Osteocyte (in vitro differentiated cells): ENCODE results near the gene CREB5. TPM values are rescaled to one million over a fixed set of nuclear protein-coding genes. Genes with fewer than 3 reads are reported as not detected.

Experiments used
- DNase-seq: peaks from one replicate; pipeline ENCODE4 v3.0.0; 2021; ENCODE audit warnings: mixed read lengths; ENCODE audit not compliant: unreplicated experiment; ENCODE audit errors: extremely low spot score
- H3K27ac Mint-ChIP-seq: one replicate; pipeline ENCODE4 v1.8.0; 2021; ENCODE audit warnings: mild to moderate bottlenecking, mixed read lengths; ENCODE audit not compliant: unreplicated experiment
- H3K27me3 Mint-ChIP-seq: one replicate; pipeline ENCODE4 v1.8.0; 2021; ENCODE audit warnings: mixed read lengths; ENCODE audit not compliant: unreplicated experiment
- H3K36me3 Mint-ChIP-seq: one replicate; pipeline ENCODE4 v1.8.0; 2021; ENCODE audit warnings: mixed read lengths; ENCODE audit not compliant: unreplicated experiment
- H3K4me1 Mint-ChIP-seq: one replicate; pipeline ENCODE4 v1.8.0; 2021; ENCODE audit warnings: mixed read lengths; ENCODE audit not compliant: unreplicated experiment
- H3K4me3 Mint-ChIP-seq: one replicate; pipeline ENCODE4 v1.8.0; 2021; ENCODE audit warnings: mild to moderate bottlenecking, moderate library complexity, mixed read lengths; ENCODE audit not compliant: unreplicated experiment
- H3K9me3 Mint-ChIP-seq: one replicate; pipeline ENCODE4 v1.8.0; 2021; ENCODE audit warnings: mixed read lengths; ENCODE audit not compliant: unreplicated experiment
- CTCF ChIP-seq: fragments of 200-600 bp; sonication (generic); IDR thresholded peaks from 2 replicates; pipeline ENCODE4 v1.5.0; 2021; ENCODE audit warnings: antibody characterized with exemption, mild to moderate bottlenecking, moderate library complexity
- long read RNA-seq: library from polyadenylated mRNA; unstranded; transcript quantifications from one replicate; pipeline ENCODE4 v2.0.0, GENCODE V29; 2021
- total RNA-seq: library from RNA; stranded (reverse); gene quantifications from 2 replicates; pipeline ENCODE4 v1.2.1, GENCODE V29; 2021

CREB5 gene
- 6.5 and 7.5 TPM in 2 replicates for total RNA-seq
- long read RNA-seq, partial matches to known transcripts: 2 of 14 reads
- long read RNA-seq, other reads (novel, unspliced or antisense): 10 of 14 reads

GRCh38 chr7:28411876-28412662 is at the start of gene CREB5:
TSS of gene CREB5 (plus strand) at chr7:28412518. CDS start at chr7:28412915, 397 bp downstream.
- H3K4me1 Mint-ChIP-seq: peaks cover 17% of the 10 kb centered on the region
- peak within 1 kb of the TSS; percentile 80 for H3K4me3 Mint-ChIP-seq
- H3K27me3 Mint-ChIP-seq: peaks cover 3% of the 10 kb centered on the region
- peak; percentile 32 for TF ChIP-seq CTCF
- no peak within 1 kb of the TSS for H3K27ac Mint-ChIP-seq
- DNase-seq: no peak
- H3K9me3 Mint-ChIP-seq: no peaks in the 10 kb centered on the region
- no peaks in the 10 kb centered on the region for H3K36me3 Mint-ChIP-seq

DNA sequence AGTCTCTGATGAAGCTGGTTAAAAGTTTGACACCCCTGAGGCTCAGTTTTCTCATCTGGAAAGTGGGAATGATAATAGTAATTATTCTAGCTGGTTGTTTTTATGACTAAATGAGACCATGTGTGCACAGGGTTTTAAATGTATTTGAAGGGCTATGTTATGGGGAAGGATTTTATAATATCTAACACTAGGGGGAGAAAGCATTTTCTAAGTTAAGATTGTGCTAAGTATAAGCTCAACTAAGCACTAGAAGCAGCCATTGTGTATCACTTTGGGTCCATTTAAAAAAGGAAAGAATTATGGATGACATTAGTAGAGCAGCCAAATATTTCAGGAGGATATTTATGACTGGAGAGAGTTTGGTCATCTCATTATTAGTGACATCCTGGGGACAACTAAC is 49.5 kb upstream of the CREB5 start:
- Mint-ChIP-seq H3K36me3 (no peaks in the 10 kb centered on the region), H3K27ac (no peak overlapping the region), H3K4me3 (no peak overlapping the region), H3K4me1 (peaks cover 22% of the 10 kb centered on the region), H3K27me3 (peaks cover 2% of the 10 kb centered on the region), H3K9me3 (no peaks in the 10 kb centered on the region)
- peak; percentile 20 for TF ChIP-seq CTCF
- no peak for DNase-seq

DNA sequence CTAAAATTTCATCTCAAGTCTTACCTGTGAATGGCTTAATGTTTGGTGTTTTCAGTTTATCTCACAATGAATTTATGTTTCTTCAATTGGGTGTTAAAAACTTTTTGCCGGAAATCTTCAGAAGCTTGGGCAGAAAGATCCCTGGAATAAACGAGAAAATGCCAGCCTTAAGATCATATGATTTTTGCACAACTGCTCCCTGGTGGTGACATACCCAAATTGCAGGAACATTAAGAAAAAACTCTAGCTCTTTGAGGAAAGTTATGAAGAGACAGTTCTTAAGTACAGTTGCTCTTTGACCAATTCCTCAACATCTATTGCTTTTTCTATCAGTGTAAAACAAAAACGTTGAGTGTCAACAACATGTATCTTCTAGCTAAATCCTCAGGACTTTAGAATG is 48.2 kb upstream of the CREB5 start:
- Mint-ChIP-seq H3K36me3 (no peaks in the 10 kb centered on the region), H3K4me1 (peaks cover 11% of the 10 kb centered on the region), H3K27me3 (peaks cover 2% of the 10 kb centered on the region), H3K27ac (no peak overlapping the region), H3K9me3 (no peaks in the 10 kb centered on the region), H3K4me3 (no peak overlapping the region)
- no peak for DNase-seq
- TF ChIP-seq CTCF: peak; percentile 35

DNA sequence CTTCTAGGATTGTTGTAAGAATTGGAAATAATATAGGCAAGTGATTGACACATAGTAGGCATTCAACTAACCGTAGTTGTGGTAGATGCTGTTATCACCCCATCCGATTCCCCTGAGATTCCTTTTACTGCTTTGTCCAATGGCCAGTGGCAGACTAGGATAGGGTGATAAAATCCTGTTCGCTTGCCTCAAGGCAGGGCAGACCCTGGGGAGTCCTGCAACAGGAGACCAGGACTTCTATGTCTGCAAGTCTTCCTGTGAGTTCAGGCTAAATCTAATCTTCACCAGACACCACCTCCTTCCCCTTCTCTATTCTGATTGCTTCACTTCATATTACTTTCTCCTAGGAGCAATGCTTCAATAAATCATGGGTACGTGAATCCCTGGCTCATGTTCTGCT is 42.8 kb upstream of the CREB5 start:
- no peak for DNase-seq
- Mint-ChIP-seq H3K9me3 (no peaks in the 10 kb centered on the region), H3K27me3 (peaks cover 10% of the 10 kb centered on the region), H3K36me3 (no peaks in the 10 kb centered on the region), H3K4me3 (no peak overlapping the region), H3K27ac (no peak overlapping the region), H3K4me1 (peaks cover 3% of the 10 kb centered on the region)
- no peak for TF ChIP-seq CTCF

DNA sequence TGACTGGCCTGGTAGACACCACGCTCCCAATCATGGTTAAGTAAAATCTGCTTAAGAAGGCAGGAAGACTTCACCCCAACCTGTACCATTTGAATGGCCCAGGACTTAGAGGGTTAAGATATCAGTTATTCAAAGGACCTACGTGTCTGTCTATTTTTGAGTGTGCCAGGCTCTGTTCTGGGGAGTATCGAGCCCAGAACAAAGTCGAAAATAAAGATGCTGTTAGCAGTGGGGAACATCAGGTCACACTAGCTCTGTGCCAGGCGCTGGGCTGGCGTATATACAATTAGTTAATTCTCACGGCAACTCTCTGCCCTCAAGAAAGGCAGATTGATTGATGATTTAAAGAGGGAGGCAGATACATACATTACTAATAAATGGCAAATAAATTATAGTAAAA is 40.5 kb upstream of the CREB5 start:
- no peak for TF ChIP-seq CTCF
- Mint-ChIP-seq H3K4me1 (no peaks in the 10 kb centered on the region), H3K36me3 (no peaks in the 10 kb centered on the region), H3K27ac (no peak overlapping the region), H3K27me3 (peaks cover 10% of the 10 kb centered on the region), H3K4me3 (no peak overlapping the region), H3K9me3 (no peaks in the 10 kb centered on the region)
- no peak for DNase-seq
